ENCODE data around the gene FBXO3.
A peak's percentile ranks its signal among the peaks of the same experiment; 100 is the strongest.
"Not testable (repeated sequence)": the region's sequence is repeated elsewhere in the genome, so short reads cannot be mapped to it uniquely, and the experiment has no call there.

FBXO3 gene

GRCh38 chr11:33773987-33774735, at the start of gene FBXO3:
Gene FBXO3 (minus strand): TSS chr11:33774520. CDS start chr11:33774497, 23 bp downstream.
- peak; percentile 59 for DNase-seq

GRCh38 chr11:33822981-33823380, 48.7 kb upstream of the FBXO3 start:
- not testable (repeated sequence) for DNase-seq

GRCh38 chr11:33819278-33820035, 45.1 kb upstream of the FBXO3 start:
- no peak for DNase-seq

- peak; percentile 17 for DNase-seq
Observed at GRCh38 chr11:33808228-33808828, 34.0 kb upstream of the FBXO3 start.

GRCh38 chr11:33804471-33804870, 30.2 kb upstream of the FBXO3 start:
- no peak for DNase-seq

GRCh38 chr11:33802194-33802950, 28.1 kb upstream of the FBXO3 start:
- DNase-seq: peak; percentile 57

- DNase-seq: no peak
Observed at GRCh38 chr11:33801821-33802193, 27.5 kb upstream of the FBXO3 start.

- DNase-seq: no peak
Observed at GRCh38 chr11:33797879-33798278, 23.6 kb upstream of the FBXO3 start.

- DNase-seq: no peak
Observed at GRCh38 chr11:33790040-33790439, 15.7 kb upstream of the FBXO3 start.

GRCh38 chr11:33788095-33788494, 13.8 kb upstream of the FBXO3 start:
- DNase-seq: not testable (repeated sequence)

- no peak for DNase-seq
Observed at GRCh38 chr11:33787076-33787475, 12.8 kb upstream of the FBXO3 start.

- DNase-seq: no peak
Observed at GRCh38 chr11:33785609-33786008, 11.3 kb upstream of the FBXO3 start.

GRCh38 chr11:33779849-33780528, 5.7 kb upstream of the FBXO3 start:
- DNase-seq: no peak

GRCh38 chr11:33778675-33779074, 4.4 kb upstream of the FBXO3 start:
- no peak for DNase-seq

GRCh38 chr11:33777906-33778305, 3.6 kb upstream of the FBXO3 start:
- DNase-seq: no peak

- no peak for DNase-seq
Observed at GRCh38 chr11:33775832-33776470, 1.6 kb upstream of the FBXO3 start.

- no peak for DNase-seq
Observed at GRCh38 chr11:33775467-33775807, 1.1 kb upstream of the FBXO3 start.

- no peak for DNase-seq
Observed at GRCh38 chr11:33774736-33775466, 581 bp upstream of the FBXO3 start.

- DNase-seq: no peak
Observed at GRCh38 chr11:33773404-33773986, 825 bp downstream of the FBXO3 start.

- DNase-seq: no peak
Observed at GRCh38 chr11:33772870-33773269, 1.4 kb downstream of the FBXO3 start.

GRCh38 chr11:33772300-33772699, 2.0 kb downstream of the FBXO3 start:
- no peak for DNase-seq

All from NCI-H510A (cell line).